GM12878 (cell line): ENCODE data around the gene AMH. TPM values are rescaled to one million over a fixed set of nuclear protein-coding genes. Genes with fewer than 3 reads are reported as not detected.

Experiments
- ATAC-seq: fragments of 200-7000 bp; cut with Tn5 transposase; 3 replicates; pipeline ENCODE4 v1.9.1; 2020; ENCODE audit warnings: mild to moderate bottlenecking, moderate library complexity
- BruUV-seq: library from RNA; stranded (reverse); fragments of 400-500 nt; replicated peaks from 2 replicates; lab custom pipeline; 2021; lab: Mats Ljungman, UMichigan
- CTCF ChIA-PET: fragments of 300-600 bp; sonication (Branson Sonifier 250); formaldehyde crosslinking; extraction: SDS; loops from one replicate; lab custom pipeline; 2021; ENCODE audit warnings: inconsistent platforms; lab: Yijun Ruan, JAX
- POLR2A ChIA-PET: fragments of 350-600 bp; formaldehyde crosslinking; extraction: SDS; loops from one replicate; lab custom pipeline; 2021; ENCODE audit warnings: inconsistent platforms; lab: Charles Lee
- RAD21 ChIA-PET: fragments of 300-600 bp; sonication (Branson Sonifier 250); formaldehyde crosslinking; loops from one replicate; lab custom pipeline; 2023; ENCODE audit warnings: antibody characterized with exemption; ENCODE audit not compliant: unreplicated experiment; lab: Charles Lee
- SMC1A ChIA-PET: fragments of 300-600 bp; sonication (Branson Sonifier 250); formaldehyde crosslinking; loops from one replicate; lab custom pipeline; 2023; ENCODE audit not compliant: unreplicated experiment, uncharacterized antibody; lab: Charles Lee
- DNase-seq: peaks from one replicate; pipeline ENCODE4 v3.0.0-alpha.2; 2011; ENCODE audit warnings: low read depth, low spot score
- FAIRE-seq: peaks from 3 replicates; lab custom pipeline; 2011; peaks lifted over from hg19 to GRCh38; lab: Jason Lieb, UNC
- H2AFZ ChIP-seq: 2 replicates; pipeline ENCODE4 v1.6.0; 2011; ENCODE audit warnings: low read depth, low read length, control low read depth; ENCODE audit not compliant: control insufficient read depth
- H3K27ac ChIP-seq: 2 replicates; pipeline ENCODE4 v1.5.1; 2011; ENCODE audit warnings: control low read depth; ENCODE audit not compliant: control insufficient read depth, insufficient read depth
- H3K27me3 ChIP-seq, 2 experiments: replicated peaks in 1 of 2; 2 replicates each; pipeline versions ENCODE4 v1.6.0 to v1.6.1; 2011; ENCODE audit warnings: low read length in 1 of 2; ENCODE audit not compliant: control insufficient read depth in 2 of 2, insufficient read depth in 2 of 2
- H3K36me3 ChIP-seq, 2 experiments: 2 replicates each; pipeline ENCODE4 v1.5.1; 2011; ENCODE audit warnings: low read length in 1 of 2; ENCODE audit not compliant: control insufficient read depth in 2 of 2, insufficient read depth in 2 of 2
- H3K4me1 ChIP-seq: 2 replicates; pipeline ENCODE4 v1.6.1; 2011; ENCODE audit warnings: mild to moderate bottlenecking, low read length, moderate library complexity, mixed read lengths; ENCODE audit not compliant: control insufficient read depth, insufficient read depth
- H3K4me2 ChIP-seq: 2 replicates; pipeline ENCODE4 v1.6.0; 2011; ENCODE audit warnings: control low read depth; ENCODE audit not compliant: control insufficient read depth, insufficient read depth
- H3K4me3 ChIP-seq: fragments of 200-600 bp; sonication (generic); 2 replicates; pipeline ENCODE4 v1.5.1; 2016
- H3K79me2 ChIP-seq: 2 replicates; pipeline ENCODE4 v1.6.0; 2011; ENCODE audit warnings: low read length; ENCODE audit not compliant: control insufficient read depth, insufficient read depth
- H3K9ac ChIP-seq: 2 replicates; pipeline ENCODE4 v1.8.0; 2011; ENCODE audit warnings: low read length, control low read depth, mixed read lengths; ENCODE audit not compliant: control insufficient read depth, insufficient read depth
- H3K9me3 ChIP-seq: replicated peaks from 3 replicates; pipeline ENCODE4 v1.5.1; 2011; ENCODE audit warnings: mild to moderate bottlenecking, low read length; ENCODE audit not compliant: control insufficient read depth, insufficient read depth
- H4K20me1 ChIP-seq: 2 replicates; pipeline ENCODE4 v1.6.0; 2011; ENCODE audit not compliant: control insufficient read depth, insufficient read depth
- HDAC2 ChIP-seq: fragments of 200-600 bp; sonication (generic); IDR thresholded peaks from 2 replicates; pipeline ENCODE4 v1.6.1; 2017
- HSF1 ChIP-seq: fragments of 150-350 bp; IDR thresholded peaks from 2 replicates; pipeline ENCODE4 v1.6.1; 2014; ENCODE audit warnings: mild to moderate bottlenecking, low read depth, low read length
- NR2C2 ChIP-seq: IDR thresholded peaks from 2 replicates; pipeline ENCODE4 v1.6.1; 2011; ENCODE audit warnings: borderline replicate concordance, low read depth; ENCODE audit not compliant: control insufficient read depth, insufficient read length
- RUNX3 ChIP-seq: IDR thresholded peaks from 2 replicates; pipeline ENCODE4 v1.6.1; 2012; ENCODE audit warnings: low read length, inconsistent platforms
- YY1 ChIP-seq: IDR thresholded peaks from 2 replicates; pipeline ENCODE4 v1.6.1; 2011; ENCODE audit warnings: low read depth, mild to moderate bottlenecking, low read length
- ZNF24 ChIP-seq: fragments of 450-650 bp; IDR thresholded peaks from 2 replicates; pipeline ENCODE4 v1.6.1; 2017; ENCODE audit warnings: antibody characterized with exemption, mild to moderate bottlenecking
- WGBS: methylation state at CpG from one replicate; pipeline ENCODE4 v1.1.6; 2016; ENCODE audit warnings: low lambda C conversion rate; ENCODE audit not compliant: insufficient replicate concordance, insufficient coverage; ENCODE audit errors: missing lambda C conversion rate; 5-methylcytosine and 5-hydroxymethylcytosine counted together
- in situ Hi-C: fragments of 300-500 bp; cut with MboI; formaldehyde crosslinking; loops from 9 replicates; pipeline ENCODE4 v1.14.3; 2018; ENCODE audit warnings: mixed read lengths
- intact Hi-C: fragments of 100-400 bp; cut with micrococcal nuclease; formaldehyde crosslinking; loops from one replicate; pipeline ENCODE4 v1.14.2; 2022; ENCODE audit not compliant: unreplicated experiment
- polyA plus RNA-seq, 11 experiments: library from polyadenylated mRNA; depleted of rRNA in 4 of 11; unstranded in 6 of 11; stranded (reverse) in 5 of 11; fragments of >200 nt; fragmentation: Nextera tagmentation in 4 of 11; fragmentation: Illumina TruSeq in 1 of 11; extraction: Ambion mirVana in 4 of 11; extraction: Trizol in 1 of 11; gene quantifications; 1 replicate in 1 of 11; 2 replicates in 10 of 11; pipeline versions ENCODE4 v1.2.1 to v1.2.3, GENCODE V29; 2011 to 2016; ENCODE audit warnings: inconsistent platforms in 2 of 11, missing spikeins in 2 of 11, low read depth in 1 of 11
- total RNA-seq, 4 experiments: library from RNA; depleted of rRNA in 3 of 4; stranded (reverse); fragments of >200 nt in 3 of 4; fragmentation: Illumina TruSeq in 1 of 4; extraction: Trizol in 1 of 4; gene quantifications; 2 replicates each; pipeline versions ENCODE4 v1.2.1 to v1.2.3, GENCODE V29; 2013 to 2021

AMH gene
- total and polyA plus RNA-seq, 10 of the 15 experiments (the other 5 are each of a cell fraction or from before 2014, with no cell fraction given): 0.17 to 3.5 (median 0.81) TPM; not detected in 4

- TF ChIP-seq RUNX3: no peak
- TF ChIP-seq ZNF24: no peak
- no peak for TF ChIP-seq YY1
Measured at GRCh38 chr19:2210206-2210605, 38.9 kb upstream of the AMH start (continued).

GRCh38 chr19:2210987-2211740, 38.0 kb upstream of the AMH start:
- Histone ChIP-seq H3K9me3 (no peaks in the 10 kb centered on the region), H3K36me3 (peaks cover 32 to 74% of the 10 kb centered on the region in 2 experiments; a peak in 3 of 4 replicates), H2AFZ (no peak overlapping the region), H3K9ac (no peak overlapping the region), H3K27me3 (no peaks in the 10 kb centered on the region), H4K20me1 (no peaks in the 10 kb centered on the region), H3K79me2 (no peaks in the 10 kb centered on the region), H3K27ac (no peak overlapping the region), H3K4me3 (no peak overlapping the region), H3K4me2 (no peak overlapping the region), H3K4me1 (peaks cover 5% of the 10 kb centered on the region)
- DNase-seq (no peak), FAIRE-seq (no peak), ATAC-seq (no peak)
- ChIA-PET SMC1A (no interaction called here), POLR2A (no interaction called here), RAD21 (no interaction called here), CTCF (no interaction called here)
- 96% methylated on average over 31 of the region's 33 CpGs for WGBS
- BruUV-seq: no TSS peak
- intact Hi-C loops (no loop called here), in situ Hi-C loops (no loop called here)
- TF ChIP-seq HSF1 (no peak), YY1 (no peak), HDAC2 (no peak), NR2C2 (no peak)
